HG02610 (cell line): ENCODE measurements around the gene SMPD1.
A peak's percentile ranks its signal among the peaks of the same experiment; 100 is the strongest.

ENCODE experiments used
- ATAC-seq: cut with Tn5 transposase; IDR thresholded peaks from one replicate; pipeline ENCODE4 v1.9.1; 2021; ENCODE audit warnings: mild to moderate bottlenecking, moderate library complexity; ENCODE audit not compliant: unreplicated experiment

The SMPD1 gene

GRCh38 chr11:6410695-6411430 is 20.6 kb downstream of the SMPD1 start:
- no peak for ATAC-seq

- ATAC-seq = no peak
These were observed 21.3 kb downstream of the SMPD1 start for GRCh38 chr11:6411594-6412031.

- ATAC-seq = no peak
These were observed 23.5 kb downstream of the SMPD1 start for GRCh38 chr11:6413791-6414201.

- no peak for ATAC-seq
These were observed 24.6 kb downstream of the SMPD1 start for GRCh38 chr11:6414874-6415328.

- ATAC-seq = no peak
These were observed 25.5 kb downstream of the SMPD1 start for GRCh38 chr11:6415797-6416196.

- ATAC-seq = no peak
These were observed 27.8 kb downstream of the SMPD1 start for GRCh38 chr11:6417907-6418556.

GRCh38 chr11:6418557-6419008 is 28.3 kb downstream of the SMPD1 start:
- no peak for ATAC-seq

GRCh38 chr11:6419009-6419631 is 28.8 kb downstream of the SMPD1 start, which contains the start of gene APBB1:
Gene APBB1, minus strand, starts transcription at chr11:6419094. Its CDS starts 7,747 bp downstream, at chr11:6411347.
- peak; percentile 52 for ATAC-seq

GRCh38 chr11:6420677-6421076 is 30.4 kb downstream of the SMPD1 start:
- no peak for ATAC-seq

- ATAC-seq = no peak
These were observed 37.2 kb downstream of the SMPD1 start for GRCh38 chr11:6427516-6427915.

GRCh38 chr11:6431861-6432260 is 41.6 kb downstream of the SMPD1 start:
- ATAC-seq = no peak

- peak; percentile 47 for ATAC-seq
These were observed 43.9 kb downstream of the SMPD1 start for GRCh38 chr11:6433998-6434660.

- ATAC-seq = no peak
These were observed 47.1 kb downstream of the SMPD1 start for GRCh38 chr11:6437423-6437822.

- no peak for ATAC-seq
These were observed 47.7 kb downstream of the SMPD1 start for GRCh38 chr11:6437993-6438392.

GRCh38 chr11:6438979-6439571 is 48.8 kb downstream of the SMPD1 start:
- ATAC-seq = no peak

GRCh38 chr11:6440906-6441358 is 50.7 kb downstream of the SMPD1 start, which contains the start of gene HPX:
Gene HPX, minus strand, starts transcription at chr11:6440987. Its CDS starts 24 bp downstream, at chr11:6440963.
- no peak for ATAC-seq

GRCh38 chr11:6442441-6442840 is 52.2 kb downstream of the SMPD1 start:
- ATAC-seq = no peak

- ATAC-seq = peak; percentile 76
These were observed 53.2 kb downstream of the SMPD1 start for GRCh38 chr11:6443269-6444003.
